SK-N-SH (cell line): Measurements from ENCODE around the gene ADCY1.
"Not testable (repeated sequence)": the region's sequence is repeated elsewhere in the genome, so short reads cannot be mapped to it uniquely, and the experiment has no call there.

ENCODE experiments used
- ELF1 ChIP-seq: IDR thresholded peaks from 2 replicates; pipeline ENCODE4 v1.4.0; 2012
- EP300 ChIP-seq, 2 experiments: IDR thresholded peaks; 2 replicates each; pipeline versions ENCODE4 v1.4.0 to v1.6.1; 2012; ENCODE audit warnings: borderline replicate concordance in 1 of 2, low read depth in 1 of 2, low read length in 1 of 2
- FOXM1 ChIP-seq: IDR thresholded peaks from 2 replicates; pipeline ENCODE4 v1.4.0; 2012; ENCODE audit warnings: low read depth, mild to moderate bottlenecking
- JUND ChIP-seq: IDR thresholded peaks from 2 replicates; pipeline ENCODE4 v1.4.0; 2012
- POLR2AphosphoS5 ChIP-seq: IDR thresholded peaks from 2 replicates; pipeline ENCODE4 v1.6.1; 2012; ENCODE audit warnings: low read depth, low read length
- RCOR1 ChIP-seq: fragments of 150-350 bp; IDR thresholded peaks from 2 replicates; pipeline ENCODE4 v1.6.1; 2017; ENCODE audit warnings: antibody characterized with exemption, low read length
- RFX5 ChIP-seq: IDR thresholded peaks from 2 replicates; pipeline ENCODE4 v1.6.1; 2012; ENCODE audit warnings: mild to moderate bottlenecking, improper control_type of control experiment, low read length
- SIN3A ChIP-seq: IDR thresholded peaks from 2 replicates; pipeline ENCODE4 v1.6.1; 2012; ENCODE audit warnings: low read depth, mild to moderate bottlenecking, low read length, moderate library complexity, borderline replicate concordance
- TAF1 ChIP-seq: IDR thresholded peaks from 2 replicates; pipeline ENCODE4 v1.6.1; 2012; ENCODE audit warnings: low read depth, mild to moderate bottlenecking, low read length, moderate library complexity, borderline replicate concordance
- TF ChIP-seq, protein P1 (sequence below): fragments of 200-600 bp; sonication (generic); IDR thresholded peaks from 2 replicates; pipeline ENCODE4 v1.6.1; 2017; ENCODE audit warnings: antibody characterized with exemption, mild to moderate bottlenecking, moderate library complexity

DNA sequence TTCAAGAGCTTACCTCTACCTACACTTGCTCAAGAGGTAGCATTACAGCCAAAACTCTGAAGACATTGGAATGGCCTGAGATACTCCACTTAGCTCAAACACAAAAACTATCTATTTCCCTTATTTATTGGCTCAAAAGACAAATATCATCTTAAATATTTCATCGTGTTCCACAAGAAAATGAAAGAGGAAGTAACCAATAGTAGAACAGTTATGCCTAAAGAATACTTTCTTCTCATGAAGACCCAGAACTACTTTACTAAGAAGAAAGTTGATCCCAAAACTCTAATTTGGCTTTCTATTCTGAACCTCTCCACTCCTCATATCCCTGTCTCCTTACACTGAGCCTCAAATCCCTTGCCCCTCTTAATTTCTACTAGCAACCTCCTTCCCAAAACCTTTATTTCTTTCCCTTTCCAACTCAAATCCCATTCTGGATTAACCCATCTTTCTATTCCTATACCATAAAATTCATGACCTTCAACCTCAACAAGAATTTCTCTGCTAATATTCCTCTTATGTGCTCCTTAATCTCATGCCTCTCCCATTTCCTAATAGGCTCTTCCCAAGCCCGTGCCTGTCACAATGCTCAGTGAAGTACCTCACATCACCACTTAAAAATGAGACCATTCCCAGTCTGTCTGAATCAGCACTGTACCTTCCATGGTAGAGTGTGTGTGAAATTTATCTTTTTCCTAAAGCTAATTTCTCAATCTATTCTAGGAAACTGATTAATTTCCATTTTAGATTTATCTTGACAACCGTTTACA, 188.2 kb downstream of the ADCY1 start:
- TF ChIP-seq, protein P1, sequence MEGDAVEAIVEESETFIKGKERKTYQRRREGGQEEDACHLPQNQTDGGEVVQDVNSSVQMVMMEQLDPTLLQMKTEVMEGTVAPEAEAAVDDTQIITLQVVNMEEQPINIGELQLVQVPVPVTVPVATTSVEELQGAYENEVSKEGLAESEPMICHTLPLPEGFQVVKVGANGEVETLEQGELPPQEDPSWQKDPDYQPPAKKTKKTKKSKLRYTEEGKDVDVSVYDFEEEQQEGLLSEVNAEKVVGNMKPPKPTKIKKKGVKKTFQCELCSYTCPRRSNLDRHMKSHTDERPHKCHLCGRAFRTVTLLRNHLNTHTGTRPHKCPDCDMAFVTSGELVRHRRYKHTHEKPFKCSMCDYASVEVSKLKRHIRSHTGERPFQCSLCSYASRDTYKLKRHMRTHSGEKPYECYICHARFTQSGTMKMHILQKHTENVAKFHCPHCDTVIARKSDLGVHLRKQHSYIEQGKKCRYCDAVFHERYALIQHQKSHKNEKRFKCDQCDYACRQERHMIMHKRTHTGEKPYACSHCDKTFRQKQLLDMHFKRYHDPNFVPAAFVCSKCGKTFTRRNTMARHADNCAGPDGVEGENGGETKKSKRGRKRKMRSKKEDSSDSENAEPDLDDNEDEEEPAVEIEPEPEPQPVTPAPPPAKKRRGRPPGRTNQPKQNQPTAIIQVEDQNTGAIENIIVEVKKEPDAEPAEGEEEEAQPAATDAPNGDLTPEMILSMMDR = not testable (repeated sequence)
- not testable (repeated sequence) for TF ChIP-seq SIN3A; EP300 (IDR thresholded peaks at IDR 0.05; ENCODE audit: borderline replicate concordance in 1 of 2, low read depth in 1 of 2, low read length in 1 of 2); RFX5; JUND; RCOR1; ELF1; FOXM1; POLR2AphosphoS5; TAF1
